ENCODE data around the gene ABCA3. TPM values are rescaled to one million over a fixed set of nuclear protein-coding genes. Genes with fewer than 3 reads are reported as not detected.

ABCA3 gene
- total RNA-seq, 1 donor from 2014 or later: 17.1 TPM

DNA sequence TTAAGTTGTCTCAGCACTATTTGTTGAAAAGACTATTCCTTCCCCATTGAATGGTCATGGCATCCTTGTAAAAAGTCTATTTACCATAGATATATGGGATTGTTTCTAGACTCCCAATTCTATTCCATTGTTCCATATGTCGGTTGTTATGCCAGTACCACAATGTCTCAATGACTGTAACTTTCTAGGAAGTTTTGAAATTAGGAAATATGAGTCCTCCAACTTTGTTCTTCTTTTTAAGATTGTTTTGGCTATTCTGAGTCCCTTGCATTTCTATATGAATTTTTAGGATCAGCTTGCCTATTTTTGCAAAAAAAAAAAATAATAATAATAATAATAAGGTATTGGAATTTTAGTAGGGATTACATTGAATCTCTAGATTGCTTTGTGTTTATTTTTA lies 43.0 kb upstream of the ABCA3 start:
- TF ChIP-seq, protein P1, sequence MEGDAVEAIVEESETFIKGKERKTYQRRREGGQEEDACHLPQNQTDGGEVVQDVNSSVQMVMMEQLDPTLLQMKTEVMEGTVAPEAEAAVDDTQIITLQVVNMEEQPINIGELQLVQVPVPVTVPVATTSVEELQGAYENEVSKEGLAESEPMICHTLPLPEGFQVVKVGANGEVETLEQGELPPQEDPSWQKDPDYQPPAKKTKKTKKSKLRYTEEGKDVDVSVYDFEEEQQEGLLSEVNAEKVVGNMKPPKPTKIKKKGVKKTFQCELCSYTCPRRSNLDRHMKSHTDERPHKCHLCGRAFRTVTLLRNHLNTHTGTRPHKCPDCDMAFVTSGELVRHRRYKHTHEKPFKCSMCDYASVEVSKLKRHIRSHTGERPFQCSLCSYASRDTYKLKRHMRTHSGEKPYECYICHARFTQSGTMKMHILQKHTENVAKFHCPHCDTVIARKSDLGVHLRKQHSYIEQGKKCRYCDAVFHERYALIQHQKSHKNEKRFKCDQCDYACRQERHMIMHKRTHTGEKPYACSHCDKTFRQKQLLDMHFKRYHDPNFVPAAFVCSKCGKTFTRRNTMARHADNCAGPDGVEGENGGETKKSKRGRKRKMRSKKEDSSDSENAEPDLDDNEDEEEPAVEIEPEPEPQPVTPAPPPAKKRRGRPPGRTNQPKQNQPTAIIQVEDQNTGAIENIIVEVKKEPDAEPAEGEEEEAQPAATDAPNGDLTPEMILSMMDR (conservative IDR thresholded peaks at IDR 0.05; ENCODE audit: low read depth, low read length): no peak
- DNase-seq (ENCODE audit: low read depth): no peak
- H3K4me3 ChIP-seq (ENCODE audit: low read depth, low read length): no peak overlapping the region

DNA sequence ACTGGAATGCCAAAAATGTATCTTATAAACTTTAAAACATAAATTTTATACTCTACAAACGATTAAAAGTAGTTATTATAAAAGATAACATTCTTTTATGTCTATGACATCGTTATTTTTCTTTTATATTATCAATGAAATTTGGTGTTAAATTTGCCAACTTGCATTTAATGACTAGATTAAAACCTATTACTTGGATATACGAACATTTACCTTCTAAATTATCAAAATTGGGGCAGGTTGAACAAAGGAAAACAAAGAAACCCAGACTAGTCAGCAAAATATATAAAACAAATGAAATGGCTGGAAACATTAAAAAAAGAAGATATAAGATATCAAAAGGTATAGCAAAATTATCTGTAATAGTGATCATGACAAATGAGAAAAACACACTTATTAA lies 34.1 kb upstream of the ABCA3 start:
- TF ChIP-seq, protein P1 (conservative IDR thresholded peaks at IDR 0.05; ENCODE audit: low read depth, low read length): no peak
- DNase-seq (ENCODE audit: low read depth): no peak
- H3K4me3 ChIP-seq (ENCODE audit: low read depth, low read length): no peak overlapping the region

DNA sequence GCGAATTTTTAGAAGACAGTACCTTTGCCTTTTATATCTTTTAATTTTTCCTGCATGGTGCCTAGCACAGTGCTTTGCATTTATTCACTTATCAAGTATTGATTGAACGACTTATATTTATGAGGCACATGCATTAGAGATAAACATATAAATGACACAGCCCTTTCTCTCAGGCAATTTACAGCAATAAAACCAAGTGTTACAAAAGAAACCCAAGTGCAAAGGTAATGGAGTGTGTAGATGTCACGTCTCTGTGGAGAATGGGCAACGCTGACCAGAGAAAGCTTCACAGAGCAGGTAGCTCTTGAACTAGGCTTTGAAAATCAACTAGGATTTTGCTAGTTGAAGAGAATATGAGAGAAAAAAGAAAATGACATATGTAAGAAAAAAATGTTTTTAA lies 32.6 kb upstream of the ABCA3 start:
- DNase-seq (ENCODE audit: low read depth): no peak
- TF ChIP-seq, protein P1 (conservative IDR thresholded peaks at IDR 0.05; ENCODE audit: low read depth, low read length): no peak
- H3K4me3 ChIP-seq (ENCODE audit: low read depth, low read length): no peak overlapping the region

DNA sequence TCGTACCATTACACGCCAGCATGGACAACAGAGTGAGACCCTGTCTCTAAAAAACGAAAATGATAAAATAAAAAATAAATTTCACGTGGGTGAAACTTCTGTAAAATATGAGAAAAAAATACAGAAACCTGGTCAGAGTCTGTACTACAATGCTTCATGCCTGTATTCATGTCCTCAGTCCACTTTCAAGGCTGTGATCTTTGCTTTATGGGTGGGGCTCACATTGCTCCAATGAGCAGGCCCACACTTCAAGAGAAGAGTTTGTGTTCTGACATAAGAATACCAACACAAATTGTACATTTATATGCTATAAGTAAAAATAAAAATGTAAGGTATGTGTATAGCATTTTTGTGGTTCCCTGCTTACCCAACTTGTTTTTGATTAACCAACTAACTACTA lies 32.2 kb upstream of the ABCA3 start:
- TF ChIP-seq, protein P1 (conservative IDR thresholded peaks at IDR 0.05; ENCODE audit: low read depth, low read length): no peak
- DNase-seq (ENCODE audit: low read depth): no peak
- no peak overlapping the region for H3K4me3 ChIP-seq (ENCODE audit: low read depth, low read length)

DNA sequence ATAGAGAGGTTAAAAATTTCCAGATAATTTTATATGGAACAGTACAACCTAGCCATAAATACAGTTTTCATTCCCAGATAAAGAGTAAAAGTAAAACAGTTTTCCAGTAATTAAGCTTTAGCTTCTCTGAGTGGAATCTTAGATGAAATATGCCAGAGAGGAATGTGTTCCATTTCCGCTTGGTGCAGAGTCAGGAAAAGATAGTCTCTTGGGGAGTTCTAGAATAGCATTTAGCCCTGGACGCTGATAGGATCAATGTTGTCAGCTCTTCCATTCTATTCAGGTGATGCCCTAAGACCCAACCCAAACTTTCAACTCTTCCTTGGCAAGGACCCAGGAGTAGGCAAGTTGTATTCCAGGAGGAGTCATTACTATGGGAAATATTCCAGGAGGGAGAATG lies 30.9 kb upstream of the ABCA3 start:
- DNase-seq (ENCODE audit: low read depth): no peak
- H3K4me3 ChIP-seq (ENCODE audit: low read depth, low read length): no peak overlapping the region
- TF ChIP-seq, protein P1 (conservative IDR thresholded peaks at IDR 0.05; ENCODE audit: low read depth, low read length): no peak

DNA sequence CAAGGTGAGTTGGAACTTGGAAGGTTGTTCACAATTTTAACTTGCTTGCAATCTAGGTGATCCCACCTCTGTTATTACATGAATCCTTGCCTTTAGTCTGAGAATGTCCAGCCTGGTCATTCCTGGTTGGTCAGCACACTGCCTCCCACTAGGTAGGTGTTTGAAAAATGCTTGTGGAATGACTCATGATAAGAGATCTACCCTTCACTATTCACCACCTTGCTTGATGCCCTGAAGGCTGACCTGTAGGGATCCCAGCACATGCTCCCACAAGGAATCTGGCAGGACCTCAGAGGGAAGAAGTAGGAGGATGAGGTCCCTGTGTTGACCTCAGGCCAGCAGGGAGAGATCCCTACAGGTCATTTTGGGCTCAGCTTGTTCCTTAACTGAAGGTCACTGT lies 30.2 kb upstream of the ABCA3 start:
- H3K4me3 ChIP-seq (ENCODE audit: low read depth, low read length): no peak overlapping the region
- TF ChIP-seq, protein P1 (conservative IDR thresholded peaks at IDR 0.05; ENCODE audit: low read depth, low read length): no peak
- DNase-seq (ENCODE audit: low read depth): no peak

DNA sequence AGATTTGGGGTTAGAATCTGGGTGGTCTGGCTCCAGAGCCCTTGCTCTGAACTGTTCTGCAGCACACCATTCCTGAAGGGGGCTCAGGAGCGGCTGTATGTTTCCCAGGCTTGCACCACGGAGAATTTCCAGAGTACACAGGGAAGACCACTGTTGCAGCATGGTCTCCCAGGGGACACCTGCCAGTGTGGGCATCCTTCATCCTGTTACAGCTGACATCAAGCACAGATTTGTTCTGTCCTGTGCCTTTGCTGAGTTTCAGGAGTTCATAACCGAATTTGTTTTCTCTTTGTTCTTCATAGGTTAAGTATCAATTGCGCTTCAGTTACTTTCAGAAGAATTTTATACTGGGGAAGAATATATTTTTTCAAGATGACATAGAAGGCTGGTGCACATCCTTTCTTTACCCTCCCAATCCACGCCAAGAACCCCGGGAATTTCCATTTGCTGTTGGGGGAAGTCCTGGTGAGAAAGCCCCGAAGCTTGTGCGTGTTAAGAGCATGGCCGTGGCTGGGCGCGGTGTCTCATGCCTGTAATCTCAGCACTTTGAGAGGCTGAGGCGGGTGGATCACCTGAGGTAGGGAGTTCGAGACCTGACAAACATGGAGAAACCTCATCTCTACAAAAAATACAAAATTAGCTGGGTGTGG lies 26.3 kb upstream of the ABCA3 start:
- TF ChIP-seq, protein P1 (conservative IDR thresholded peaks at IDR 0.05; ENCODE audit: low read depth, low read length): no peak
- H3K4me3 ChIP-seq (ENCODE audit: low read depth, low read length): no peak overlapping the region
- no peak for DNase-seq (ENCODE audit: low read depth)
